Heart left ventricle (tissue), 16 donors: Measurements from ENCODE around the gene MICAL2. TPM values are rescaled to one million over a fixed set of nuclear protein-coding genes. Genes with fewer than 3 reads are reported as not detected.

Source experiments
- ATAC-seq, 4 donors: fragments of 200-7000 bp; cut with Tn5 transposase; one replicate each; pipeline ENCODE4 v1.9.1; 2020 to 2022; ENCODE audit warnings: moderate library complexity in 4 of 4, mild to moderate bottlenecking in 3 of 4, moderate number of reproducible peaks in 1 of 4
- DNase-seq, 5 donors: peaks; one replicate each; pipeline ENCODE4 v3.0.0-alpha.2; 2020
- H3K27ac ChIP-seq, 12 donors: fragments of 200-600 bp; sonication (generic) in 4 of 12; one replicate each; pipeline versions ENCODE4 v1.5.0 to v1.8.0; 2016 to 2022; ENCODE audit warnings: mild to moderate bottlenecking in 2 of 12
- H3K27me3 ChIP-seq, 9 donors: fragments of 200-600 bp; sonication (generic) in 2 of 9; one replicate each; pipeline versions ENCODE4 v1.5.1 to v1.8.0; 2016 to 2022; ENCODE audit warnings: mild to moderate bottlenecking in 3 of 9
- H3K36me3 ChIP-seq, 9 donors: fragments of 200-600 bp; sonication (generic) in 2 of 9; one replicate each; pipeline versions ENCODE4 v1.5.0 to v1.8.0; 2018 to 2022; ENCODE audit warnings: mild to moderate bottlenecking in 2 of 9
- H3K4me1 ChIP-seq, 12 donors: fragments of 200-600 bp; sonication (generic) in 4 of 12; one replicate each; pipeline versions ENCODE4 v1.5.0 to v1.8.0; 2016 to 2022; ENCODE audit warnings: mild to moderate bottlenecking in 3 of 12
- H3K4me3 ChIP-seq, 12 donors: fragments of 200-600 bp; sonication (generic) in 4 of 12; one replicate each; pipeline versions ENCODE4 v1.5.0 to v1.8.0; 2017 to 2022; ENCODE audit warnings: mild to moderate bottlenecking in 9 of 12, moderate library complexity in 4 of 12
- H3K9me3 ChIP-seq, 12 donors: fragments of 200-600 bp; sonication (generic) in 4 of 12; one replicate each; pipeline versions ENCODE4 v1.5.0 to v1.8.0; 2016 to 2022; ENCODE audit warnings: mild to moderate bottlenecking in 1 of 12
- POLR2A ChIP-seq, 2 donors: fragments of 450-650 bp; IDR thresholded peaks; one replicate each; pipeline ENCODE4 v1.6.1; 2017; ENCODE audit warnings: antibody characterized with exemption in 2 of 2, mild to moderate bottlenecking in 2 of 2, moderate library complexity in 2 of 2
- WGBS, 4 donors: extraction: QIAGEN DNeasy Blood & Tissue Kit in 2 of 4; methylation state at CpG; one replicate each; pipeline versions ENCODE4 v1.1.5 to v1.1.7; 2013 to 2018; 5-methylcytosine and 5-hydroxymethylcytosine counted together
- intact Hi-C, 10 donors: fragments of 100-400 bp; cut with DNase I; formaldehyde crosslinking; loops; one replicate each; pipeline versions ENCODE4 v1.11.1 to v1.14.2; 2022
- polyA plus RNA-seq, 2 donors: library from polyadenylated mRNA; stranded (reverse); fragments of 200-250 nt; gene quantifications; one replicate each; pipeline ENCODE4 v1.2.3, GENCODE V29; 2013
- total RNA-seq, 9 donors: library from RNA; depleted of rRNA in 2 of 9; stranded (reverse); fragments of >200 nt in 2 of 9; fragmentation: NEBNext Ultra II Directional in 3 of 9; extraction: Animal tissue kit (Norgen Biotek cat#: 25700) in 3 of 9; gene quantifications; one replicate each; pipeline versions ENCODE4 v1.1.0 to v1.2.4, GENCODE V29; 2016 to 2023
- TF ChIP-seq, protein P1 (sequence below), 12 donors: fragments of 200-600 bp; sonication (generic) in 4 of 12; IDR thresholded peaks; one replicate each; pipeline versions ENCODE4 v1.5.0 to v1.8.0; 2018 to 2022; ENCODE audit warnings: antibody characterized with exemption in 12 of 12, mild to moderate bottlenecking in 5 of 12
- donor health status: ischemic (EF 13 %, LVEDD 7.1; RV severe dilation, severe dysfunction).
- donor health status: healthy with polysubstance abuse.
- donor health status: DM: no; HTN: yes; CAD: no.
- donor health status: DM: no; HTN: no; CAD: no.
- donor health status: ischemic (EF 25% LVEDD 6.9; RV normal size, moderate dysfunction).
- donor health status: ischemic (EF 25% LVEDD 5.7; RV mildly dilated, moderate dysfunction).
- donor health status: healthy.
- donor health status: DM: yes; HTN: yes; CAD: no.
- donor health status: ischemic (EF 35%, LVEDD 5.7; RV mildly dilated, moderate dysfunction).
- donor health status: nonischemic (EF 11% LVEDD 7.7; RV severe dilation, severe dysfunction).
- donor health status: DM: yes; HTN: yes; CAD: no.
- donor health status: PGD.
- donor health status: ischemic (EF 29% LVEDD 5.4; RV normal size, mild dysfunction).
- donor health status: nonischemic (EF 23%, LVEDD 6.1; RV moderate dilation, normal function).

The MICAL2 gene
- total and polyA plus RNA-seq, 11 donors, result 37.6 to 110 (median 86.4) TPM

DNA sequence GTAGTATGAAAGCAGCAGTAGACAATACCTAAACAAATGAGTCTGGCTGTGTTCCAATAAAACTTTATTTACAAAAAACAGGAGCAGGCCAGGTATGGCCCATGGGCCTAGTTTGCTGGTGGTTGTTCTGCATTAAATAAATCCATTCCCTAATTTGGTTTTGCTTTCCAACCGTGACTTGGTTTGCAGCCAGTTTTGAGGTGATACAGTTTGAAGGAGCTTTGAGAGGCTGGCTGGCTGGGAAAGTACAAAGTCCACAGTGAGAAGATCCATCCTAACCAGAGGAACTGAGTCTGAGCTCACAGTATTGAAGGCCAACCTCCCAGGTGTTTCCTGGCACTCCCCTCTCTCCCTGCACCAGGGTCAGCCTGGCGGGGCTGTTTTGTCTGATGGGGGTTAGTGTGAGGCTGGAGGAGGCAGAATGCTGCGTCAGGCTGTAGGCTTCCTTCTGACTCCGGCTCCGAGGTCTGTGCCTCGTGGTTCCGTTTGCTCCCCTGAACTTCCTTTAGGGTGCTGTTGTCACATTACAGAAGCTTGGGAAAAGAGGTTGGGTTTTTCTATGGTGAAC is 129.5 kb downstream of the MICAL2 start:
- Histone ChIP-seq H3K4me1 (peaks cover 0 to 83% (median 34%) of the 10 kb centered on the region in 12 donors), H3K27ac (peak overlapping the region in 2 of 12 donors; percentile 14 to 82), H3K27me3 (no peaks in the 10 kb centered on the region), H3K36me3 (peaks cover 0 to 72% (median 54%) of the 10 kb centered on the region in 9 donors), H3K9me3 (no peaks in the 10 kb centered on the region), H3K4me3 (no peak overlapping the region)
- DNase-seq, result no peak
- 48 to 88% (median 56%) methylated on average over 7 of the region's 7 CpGs for WGBS, 4 donors
- peak in 1 of 4 donors; percentile 33 for ATAC-seq
- TF ChIP-seq POLR2A (IDR thresholded peaks at IDR 0.05), result no peak
- TF ChIP-seq, protein P1, sequence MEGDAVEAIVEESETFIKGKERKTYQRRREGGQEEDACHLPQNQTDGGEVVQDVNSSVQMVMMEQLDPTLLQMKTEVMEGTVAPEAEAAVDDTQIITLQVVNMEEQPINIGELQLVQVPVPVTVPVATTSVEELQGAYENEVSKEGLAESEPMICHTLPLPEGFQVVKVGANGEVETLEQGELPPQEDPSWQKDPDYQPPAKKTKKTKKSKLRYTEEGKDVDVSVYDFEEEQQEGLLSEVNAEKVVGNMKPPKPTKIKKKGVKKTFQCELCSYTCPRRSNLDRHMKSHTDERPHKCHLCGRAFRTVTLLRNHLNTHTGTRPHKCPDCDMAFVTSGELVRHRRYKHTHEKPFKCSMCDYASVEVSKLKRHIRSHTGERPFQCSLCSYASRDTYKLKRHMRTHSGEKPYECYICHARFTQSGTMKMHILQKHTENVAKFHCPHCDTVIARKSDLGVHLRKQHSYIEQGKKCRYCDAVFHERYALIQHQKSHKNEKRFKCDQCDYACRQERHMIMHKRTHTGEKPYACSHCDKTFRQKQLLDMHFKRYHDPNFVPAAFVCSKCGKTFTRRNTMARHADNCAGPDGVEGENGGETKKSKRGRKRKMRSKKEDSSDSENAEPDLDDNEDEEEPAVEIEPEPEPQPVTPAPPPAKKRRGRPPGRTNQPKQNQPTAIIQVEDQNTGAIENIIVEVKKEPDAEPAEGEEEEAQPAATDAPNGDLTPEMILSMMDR (IDR thresholded peaks at IDR 0.05), result no peak
- intact Hi-C loops, result loop anchor here in 9 of 10 donors (5.0 to 10.0 kb wide), 9 partner anchors 37 to 193 kb away; partner anchors contain the start of gene MICAL2 (in 3 of the 9)

DNA sequence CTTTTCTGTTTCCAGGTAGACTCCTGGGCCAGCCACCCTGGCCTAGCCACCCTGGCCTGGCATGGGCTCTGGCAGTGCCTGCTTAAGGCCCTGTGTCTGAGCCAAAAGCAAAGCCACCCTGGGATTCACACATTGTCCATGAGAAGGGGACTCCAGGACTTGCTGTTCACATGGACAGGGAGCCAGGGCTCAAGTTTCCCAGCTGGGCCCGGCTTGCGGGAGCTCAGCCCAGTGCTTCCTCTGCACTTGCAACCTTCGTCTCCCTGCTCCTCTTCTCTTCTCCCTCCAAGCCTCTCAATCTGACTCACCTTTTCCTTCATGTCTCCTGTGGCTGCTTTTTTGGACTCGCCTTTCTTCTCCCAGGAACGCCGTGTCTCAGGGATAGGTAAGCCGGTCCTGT is 130.3 kb downstream of the MICAL2 start:
- no peaks in the 10 kb centered on the region for H3K9me3 ChIP-seq
- H3K36me3 ChIP-seq, result peaks cover 0 to 79% (median 62%) of the 10 kb centered on the region in 9 donors
- DNase-seq (peak in 1 of 5 donors; percentile 69), ATAC-seq (no peak)
- H3K4me1 ChIP-seq, result peaks cover 0 to 83% (median 36%) of the 10 kb centered on the region in 12 donors
- no peak overlapping the region for H3K4me3 ChIP-seq
- H3K27ac ChIP-seq, result peak overlapping the region in 5 of 12 donors; percentile 6 to 82 (median 36)
- no peaks in the 10 kb centered on the region for H3K27me3 ChIP-seq
- 81 to 96% (median 86%) methylated on average over 7 of the region's 7 CpGs for WGBS, 4 donors
- intact Hi-C loops, result no loop called here
- TF ChIP-seq, protein P1 (IDR thresholded peaks at IDR 0.05), result no peak
- TF ChIP-seq POLR2A (IDR thresholded peaks at IDR 0.05), result no peak

DNA sequence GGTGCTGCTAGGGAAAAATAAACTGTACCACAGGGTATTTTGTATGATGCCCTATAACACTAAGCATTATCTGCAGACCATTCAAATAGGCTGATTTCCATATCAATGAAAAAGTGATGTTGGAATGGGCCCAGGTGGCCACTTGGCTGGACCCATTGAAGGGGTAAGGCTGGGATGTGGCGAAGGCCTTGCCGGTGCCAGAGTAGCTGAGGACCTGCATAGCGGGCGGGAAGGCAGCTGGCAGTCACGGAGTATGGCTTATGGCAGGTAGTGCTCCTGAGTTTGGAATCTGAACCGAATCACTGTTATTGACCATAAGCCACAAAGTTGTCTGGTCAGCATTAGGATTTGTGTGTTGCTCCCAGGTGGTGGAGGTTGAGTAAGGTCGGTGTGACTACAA is 131.0 kb downstream of the MICAL2 start:
- H3K27me3 ChIP-seq, result no peaks in the 10 kb centered on the region
- ATAC-seq (no peak), DNase-seq (no peak)
- intact Hi-C loops, result no loop called here
- H3K4me3 ChIP-seq, result no peak overlapping the region
- 93 to 98% (median 95%) methylated on average over 7 of the region's 7 CpGs for WGBS, 4 donors
- TF ChIP-seq, protein P1 (IDR thresholded peaks at IDR 0.05), result no peak
- TF ChIP-seq POLR2A (IDR thresholded peaks at IDR 0.05), result no peak
- H3K36me3 ChIP-seq, result peaks cover 0 to 84% (median 68%) of the 10 kb centered on the region in 9 donors
- no peaks in the 10 kb centered on the region for H3K9me3 ChIP-seq
- peak overlapping the region in 1 of 12 donors; percentile 4 for H3K27ac ChIP-seq
- peaks cover 0 to 83% (median 33%) of the 10 kb centered on the region in 12 donors for H3K4me1 ChIP-seq

DNA sequence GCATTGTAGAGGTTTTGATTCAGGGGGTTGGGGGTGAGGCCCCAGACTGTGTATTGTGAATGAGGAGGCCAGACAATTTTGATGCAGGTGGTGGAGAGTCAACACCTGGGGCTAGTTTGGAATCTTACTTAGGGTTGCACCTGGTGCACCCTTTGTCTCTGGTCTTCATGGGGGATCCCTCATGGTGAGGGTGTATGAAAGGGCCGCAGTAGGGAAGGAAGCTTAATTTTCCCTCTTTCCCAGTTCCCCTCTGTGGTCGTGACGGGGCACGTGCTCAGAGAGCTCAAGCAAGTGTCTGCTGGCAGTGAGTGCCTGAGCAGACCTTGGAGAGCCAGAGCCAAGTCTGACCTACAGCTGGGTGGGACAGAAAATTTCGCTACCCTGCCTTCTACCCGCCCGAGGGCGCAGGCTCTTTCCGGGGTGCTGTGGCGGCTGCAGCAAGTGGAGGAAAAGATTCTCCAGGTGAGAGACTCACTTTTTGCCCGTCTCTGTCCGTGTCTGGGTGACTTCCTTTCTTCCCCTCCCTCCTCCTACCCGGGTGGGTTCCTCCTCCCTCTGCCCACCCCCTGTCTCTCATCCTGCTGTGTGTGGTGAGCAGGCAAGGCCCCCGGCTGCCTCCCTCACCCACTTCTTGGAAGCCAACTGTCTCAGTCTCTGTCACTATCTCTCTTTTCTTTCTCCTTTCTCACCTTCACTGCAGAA is 131.7 kb downstream of the MICAL2 start:
- Histone ChIP-seq H3K4me1 (peaks cover 0 to 77% (median 29%) of the 10 kb centered on the region in 12 donors), H3K9me3 (no peaks in the 10 kb centered on the region), H3K36me3 (peaks cover 0 to 83% (median 68%) of the 10 kb centered on the region in 9 donors), H3K4me3 (no peak overlapping the region), H3K27me3 (no peaks in the 10 kb centered on the region), H3K27ac (peak overlapping the region in 2 of 12 donors; percentile 3 to 15)
- ATAC-seq (no peak), DNase-seq (no peak)
- WGBS, 4 donors, result 70 to 87% (median 83%) methylated on average over 14 of the region's 14 CpGs
- TF ChIP-seq, protein P1 (IDR thresholded peaks at IDR 0.05), result no peak
- no peak for TF ChIP-seq POLR2A (IDR thresholded peaks at IDR 0.05)
- intact Hi-C loops, result loop anchor here in 1 of 10 donors (2.0 kb wide), 1 partner anchor 155 kb away; no protein-coding TSS in a partner anchor
